ENCODE measurements around the gene PHF21A.

DNA sequence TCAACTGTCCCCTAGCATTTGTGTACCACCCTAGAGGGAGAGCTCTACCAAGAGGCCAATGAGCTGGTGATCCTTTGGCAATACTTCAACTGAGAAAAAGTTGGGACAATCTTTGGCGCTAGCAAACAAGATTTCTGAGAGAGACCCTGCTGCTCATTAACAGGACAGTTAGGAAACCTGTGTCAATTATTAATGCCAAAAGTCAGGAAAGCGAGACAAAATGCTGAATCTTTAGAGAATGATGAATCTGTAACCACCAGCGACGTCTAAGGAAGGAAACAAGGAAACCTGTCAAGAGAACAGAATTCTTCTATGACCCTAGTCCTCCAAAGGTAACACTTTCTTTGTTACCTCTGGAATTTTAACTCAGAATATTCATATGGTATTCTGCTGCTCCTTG, 178.9 kb downstream of the PHF21A start:
- TF ChIP-seq, protein P1, sequence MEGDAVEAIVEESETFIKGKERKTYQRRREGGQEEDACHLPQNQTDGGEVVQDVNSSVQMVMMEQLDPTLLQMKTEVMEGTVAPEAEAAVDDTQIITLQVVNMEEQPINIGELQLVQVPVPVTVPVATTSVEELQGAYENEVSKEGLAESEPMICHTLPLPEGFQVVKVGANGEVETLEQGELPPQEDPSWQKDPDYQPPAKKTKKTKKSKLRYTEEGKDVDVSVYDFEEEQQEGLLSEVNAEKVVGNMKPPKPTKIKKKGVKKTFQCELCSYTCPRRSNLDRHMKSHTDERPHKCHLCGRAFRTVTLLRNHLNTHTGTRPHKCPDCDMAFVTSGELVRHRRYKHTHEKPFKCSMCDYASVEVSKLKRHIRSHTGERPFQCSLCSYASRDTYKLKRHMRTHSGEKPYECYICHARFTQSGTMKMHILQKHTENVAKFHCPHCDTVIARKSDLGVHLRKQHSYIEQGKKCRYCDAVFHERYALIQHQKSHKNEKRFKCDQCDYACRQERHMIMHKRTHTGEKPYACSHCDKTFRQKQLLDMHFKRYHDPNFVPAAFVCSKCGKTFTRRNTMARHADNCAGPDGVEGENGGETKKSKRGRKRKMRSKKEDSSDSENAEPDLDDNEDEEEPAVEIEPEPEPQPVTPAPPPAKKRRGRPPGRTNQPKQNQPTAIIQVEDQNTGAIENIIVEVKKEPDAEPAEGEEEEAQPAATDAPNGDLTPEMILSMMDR (IDR thresholded peaks at IDR 0.05) = no peak
- TF ChIP-seq POLR2A (IDR thresholded peaks at IDR 0.05) = no peak

Data from gastroesophageal sphincter (tissue), 3 donors.